BLaER1 (cell line): ENCODE measurements around the gene ASCC1.
"Not testable (repeated sequence)": the region's sequence is repeated elsewhere in the genome, so short reads cannot be mapped to it uniquely, and the experiment has no call there.

Experiments
- H3K27ac ChIP-seq: shearing (Covaris generic); formaldehyde crosslinking; 2 replicates; pipeline ENCODE4 v1.8.1; 2022
- H3K27me3 ChIP-seq: shearing (Covaris generic); formaldehyde crosslinking; 2 replicates; pipeline ENCODE4 v1.8.1; 2022
- H3K36me3 ChIP-seq: shearing (Covaris generic); formaldehyde crosslinking; 2 replicates; pipeline ENCODE4 v1.8.1; 2022
- H3K4me1 ChIP-seq: shearing (Covaris generic); formaldehyde crosslinking; 2 replicates; pipeline ENCODE4 v1.8.1; 2022
- H3K4me2 ChIP-seq: shearing (Covaris generic); formaldehyde crosslinking; 2 replicates; pipeline ENCODE4 v1.8.1; 2022
- H3K4me3 ChIP-seq: shearing (Covaris generic); formaldehyde crosslinking; 2 replicates; pipeline ENCODE4 v1.8.1; 2022
- H3K9ac ChIP-seq: shearing (Covaris generic); formaldehyde crosslinking; 2 replicates; pipeline ENCODE4 v1.8.1; 2022
- H3K9me3 ChIP-seq: shearing (Covaris generic); formaldehyde crosslinking; 2 replicates; pipeline ENCODE4 v1.8.1; 2022
- H4K20me1 ChIP-seq: shearing (Covaris generic); formaldehyde crosslinking; 2 replicates; pipeline ENCODE4 v1.8.1; 2022
- Cebpa-rat ChIP-seq: shearing (Covaris generic); IDR thresholded peaks from 2 replicates; pipeline ENCODE4 v1.8.1; 2022

Gene ASCC1

GRCh38 chr10:72221278-72221677 lies 5.2 kb upstream of the ASCC1 start:
- H3K4me3 ChIP-seq: no peak overlapping the region
- peaks cover 32% of the 10 kb centered on the region for H3K4me1 ChIP-seq
- H3K4me2 ChIP-seq: no peak overlapping the region
- no peak for TF ChIP-seq Cebpa-rat
- no peak overlapping the region for H3K9ac ChIP-seq
- H3K27ac ChIP-seq: no peak overlapping the region
- H3K36me3 ChIP-seq: peaks cover 50% of the 10 kb centered on the region
- H3K9me3 ChIP-seq: no peaks in the 10 kb centered on the region
- no peaks in the 10 kb centered on the region for H3K27me3 ChIP-seq
- peaks cover 57% of the 10 kb centered on the region for H4K20me1 ChIP-seq

GRCh38 chr10:72220637-72221036 lies 4.6 kb upstream of the ASCC1 start:
- H3K4me1 ChIP-seq: peaks cover 28% of the 10 kb centered on the region
- no peaks in the 10 kb centered on the region for H3K27me3 ChIP-seq
- no peak overlapping the region for H3K9ac ChIP-seq
- H4K20me1 ChIP-seq: peaks cover 56% of the 10 kb centered on the region
- H3K4me2 ChIP-seq: no peak overlapping the region
- TF ChIP-seq Cebpa-rat: no peak
- H3K9me3 ChIP-seq: no peaks in the 10 kb centered on the region
- no peak overlapping the region for H3K4me3 ChIP-seq
- no peak overlapping the region for H3K27ac ChIP-seq
- peaks cover 46% of the 10 kb centered on the region for H3K36me3 ChIP-seq

DNA sequence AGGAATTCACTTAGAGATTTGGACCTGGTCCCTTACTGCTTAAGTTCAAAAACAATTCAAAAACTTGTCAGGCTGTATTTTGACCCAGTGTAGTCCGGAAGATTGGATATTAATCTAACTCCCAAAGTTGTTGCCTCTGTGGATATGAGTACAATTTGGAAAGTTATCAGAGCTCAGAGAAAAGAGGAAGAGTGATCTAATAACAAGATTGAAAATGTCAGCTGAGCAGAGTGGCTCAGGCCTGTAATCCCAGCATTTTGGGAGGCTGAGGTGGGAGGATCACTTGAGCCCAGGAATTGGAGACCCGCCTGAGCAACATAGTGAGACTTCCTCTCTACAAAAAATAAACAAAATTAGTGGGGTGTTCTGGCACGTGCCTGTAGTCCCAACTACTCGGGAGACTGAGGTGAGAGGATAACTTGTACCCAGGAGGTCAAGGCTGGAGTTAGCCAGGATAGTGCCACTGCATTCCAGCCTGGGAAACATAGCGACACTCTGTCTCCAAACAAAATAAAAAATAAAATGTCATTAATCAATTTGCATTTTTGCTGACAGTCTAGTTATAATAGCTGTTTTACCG lies 3.2 kb upstream of the ASCC1 start:
- no peaks in the 10 kb centered on the region for H3K27me3 ChIP-seq
- H3K4me3 ChIP-seq: no peak overlapping the region
- H3K27ac ChIP-seq: 0 out of 2 replicates have a peak overlapping the region, but pooled peaks have one; percentile 20
- H3K4me2 ChIP-seq: 0 out of 2 replicates have a peak overlapping the region, but pooled peaks have one; percentile 96
- TF ChIP-seq Cebpa-rat: no peak
- H3K9ac ChIP-seq: 0 out of 2 replicates have a peak overlapping the region, but pooled peaks have one; percentile 17
- no peaks in the 10 kb centered on the region for H3K9me3 ChIP-seq
- peaks cover 33% of the 10 kb centered on the region for H3K36me3 ChIP-seq
- peaks cover 40% of the 10 kb centered on the region for H3K4me1 ChIP-seq
- peaks cover 50% of the 10 kb centered on the region for H4K20me1 ChIP-seq

DNA sequence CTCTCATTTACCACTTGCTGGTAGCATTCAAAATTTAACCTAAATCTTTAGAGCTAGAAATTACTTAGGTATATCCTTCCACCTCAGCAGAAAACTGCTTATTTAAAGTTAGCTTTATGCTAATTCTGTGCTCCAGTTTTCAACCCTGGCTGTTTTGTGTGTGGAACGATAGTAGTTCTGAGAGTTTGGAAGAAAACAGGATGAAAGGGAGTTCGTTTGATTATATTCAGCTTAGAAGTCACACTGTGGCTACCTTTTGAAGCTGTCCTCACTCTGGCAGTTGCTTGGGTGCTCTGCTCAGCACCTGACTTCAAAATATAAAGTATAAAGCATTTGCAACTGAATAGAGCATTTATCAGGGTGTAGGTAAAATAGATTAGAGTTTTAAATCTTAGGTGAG lies 2.6 kb upstream of the ASCC1 start:
- H3K27ac ChIP-seq: 0 out of 2 replicates have a peak overlapping the region, but pooled peaks have one; percentile 20
- TF ChIP-seq Cebpa-rat: no peak
- H3K4me3 ChIP-seq: no peak overlapping the region
- H4K20me1 ChIP-seq: peaks cover 44% of the 10 kb centered on the region
- H3K9ac ChIP-seq: peak overlapping the region; percentile 51; the same call in 1 of the 2 replicates
- H3K4me2 ChIP-seq: peak overlapping the region; percentile 96
- no peaks in the 10 kb centered on the region for H3K9me3 ChIP-seq
- H3K4me1 ChIP-seq: peaks cover 42% of the 10 kb centered on the region
- no peaks in the 10 kb centered on the region for H3K27me3 ChIP-seq
- H3K36me3 ChIP-seq: peaks cover 27% of the 10 kb centered on the region

GRCh38 chr10:72218325-72218724 lies 2.2 kb upstream of the ASCC1 start:
- H3K4me2 ChIP-seq: peak overlapping the region; percentile 96
- H3K9ac ChIP-seq: no peak overlapping the region
- H3K27ac ChIP-seq: 0 out of 2 replicates have a peak overlapping the region, but pooled peaks have one; percentile 20
- peaks cover 40% of the 10 kb centered on the region for H4K20me1 ChIP-seq
- peaks cover 42% of the 10 kb centered on the region for H3K4me1 ChIP-seq
- peaks cover 23% of the 10 kb centered on the region for H3K36me3 ChIP-seq
- no peak for TF ChIP-seq Cebpa-rat
- no peaks in the 10 kb centered on the region for H3K27me3 ChIP-seq
- H3K9me3 ChIP-seq: no peaks in the 10 kb centered on the region
- H3K4me3 ChIP-seq: no peak overlapping the region

- not testable (repeated sequence) for H3K9ac ChIP-seq, H4K20me1 ChIP-seq, H3K9me3 ChIP-seq, H3K4me3 ChIP-seq, H3K4me2 ChIP-seq, H3K27me3 ChIP-seq, H3K27ac ChIP-seq
- Histone ChIP-seq H3K36me3 (peaks cover 58% of the 10 kb centered on the region), H3K4me1 (peaks cover 18% of the 10 kb centered on the region)
Observed at GRCh38 chr10:72211832-72212231, 4.2 kb downstream of the ASCC1 start.

GRCh38 chr10:72211381-72211780 lies 4.7 kb downstream of the ASCC1 start:
- not testable (repeated sequence) for H3K9ac ChIP-seq, H4K20me1 ChIP-seq, H3K4me3 ChIP-seq, H3K27me3 ChIP-seq, H3K27ac ChIP-seq, H3K9me3 ChIP-seq, H3K4me2 ChIP-seq
- Histone ChIP-seq H3K4me1 (peaks cover 14% of the 10 kb centered on the region), H3K36me3 (peaks cover 63% of the 10 kb centered on the region)

DNA sequence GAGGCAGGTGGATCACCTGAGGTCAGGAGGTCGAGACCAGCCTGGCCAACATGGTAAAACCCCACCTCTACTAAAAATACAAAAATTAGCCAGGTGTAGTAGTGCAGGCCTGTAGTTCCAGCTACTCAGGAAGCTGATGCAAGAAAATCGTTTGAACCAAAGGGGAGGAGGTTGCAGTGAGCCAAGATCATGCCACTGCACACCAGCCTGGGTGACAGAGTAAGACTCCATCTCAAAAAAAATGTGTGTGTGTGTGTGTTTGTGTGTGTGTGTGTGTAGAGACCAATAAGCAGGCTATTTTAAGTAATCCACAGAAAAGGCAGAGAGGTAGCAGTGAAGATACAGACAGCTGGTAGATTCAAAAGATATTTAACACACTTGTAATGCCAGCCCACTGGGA lies 7.5 kb downstream of the ASCC1 start:
- H3K36me3 ChIP-seq: peaks cover 83% of the 10 kb centered on the region
- H3K4me3 ChIP-seq, H3K27me3 ChIP-seq, H3K27ac ChIP-seq, H3K4me2 ChIP-seq, H3K9me3 ChIP-seq, H3K9ac ChIP-seq, H4K20me1 ChIP-seq: not testable (repeated sequence)
- H3K4me1 ChIP-seq: peaks cover 20% of the 10 kb centered on the region

DNA sequence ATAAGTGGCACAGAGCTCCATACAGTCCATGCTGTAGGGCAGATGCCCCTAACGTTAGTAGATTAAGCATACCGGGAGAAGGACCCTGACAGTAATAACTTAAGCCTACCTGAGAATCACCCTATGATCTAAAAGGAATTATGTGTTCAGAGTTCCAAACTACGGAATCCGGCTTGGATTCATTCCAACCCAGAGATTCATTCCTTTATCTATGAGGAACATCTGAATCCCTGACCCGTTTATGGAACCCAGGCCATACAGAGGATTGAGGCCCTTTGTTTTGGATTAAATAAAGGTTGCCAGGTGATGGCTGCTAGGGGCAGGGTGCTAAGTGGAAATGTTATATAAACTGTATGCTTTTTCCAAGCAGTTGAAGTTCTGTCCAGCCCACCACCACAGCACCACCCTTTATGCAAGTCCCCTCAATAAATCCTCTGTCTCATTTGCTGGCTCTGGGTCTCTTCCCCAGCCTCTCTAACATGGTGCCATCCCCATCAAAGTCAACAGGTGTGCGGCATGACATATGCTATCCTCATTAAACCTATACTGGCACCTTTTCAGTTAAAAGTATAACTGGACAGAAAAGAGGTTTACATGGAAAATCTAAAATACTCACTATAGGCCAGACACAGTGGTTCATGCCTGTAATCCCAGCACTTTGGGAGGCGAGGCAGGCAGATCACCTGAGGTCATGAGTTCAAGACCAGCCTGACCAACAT lies 9.4 kb downstream of the ASCC1 start:
- Histone ChIP-seq H3K9ac (no peak overlapping the region), H3K4me3 (no peak overlapping the region), H3K4me1 (peaks cover 20% of the 10 kb centered on the region), H3K4me2 (no peak overlapping the region), H3K9me3 (no peaks in the 10 kb centered on the region), H4K20me1 (peaks cover 7% of the 10 kb centered on the region; the same call in 1 of the 2 replicates), H3K27me3 (no peaks in the 10 kb centered on the region), H3K27ac (no peak overlapping the region), H3K36me3 (peaks cover 90% of the 10 kb centered on the region)
- TF ChIP-seq Cebpa-rat: no peak

DNA sequence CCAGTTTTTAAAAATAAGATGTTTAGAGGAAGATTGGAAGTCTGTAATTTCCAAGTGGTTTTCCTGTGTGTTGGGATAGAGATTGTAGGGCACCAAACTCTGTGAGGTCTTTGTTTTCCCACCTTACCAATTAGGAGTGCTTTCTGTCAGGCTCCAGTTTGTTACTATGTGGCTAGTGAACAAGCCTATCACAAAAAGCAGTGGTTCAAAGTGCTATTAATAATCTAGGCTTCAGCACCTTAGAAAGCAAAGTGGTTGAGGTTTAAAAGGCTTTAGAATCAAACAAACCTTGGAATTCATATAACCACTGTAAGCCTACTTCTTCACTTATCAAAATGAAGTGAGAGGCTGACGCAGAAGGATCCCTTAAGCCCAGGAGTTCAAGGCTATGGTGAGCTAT lies 11.4 kb downstream of the ASCC1 start:
- H3K36me3 ChIP-seq: peaks cover 89% of the 10 kb centered on the region

More for the DNA sequence above, 11.4 kb downstream of the ASCC1 start:
- Histone ChIP-seq H3K9ac (no peak overlapping the region), H4K20me1 (peaks cover 7% of the 10 kb centered on the region; the same call in 1 of the 2 replicates), H3K27me3 (no peaks in the 10 kb centered on the region), H3K4me2 (peak overlapping the region; percentile 65), H3K27ac (no peak overlapping the region), H3K4me3 (no peak overlapping the region), H3K9me3 (no peaks in the 10 kb centered on the region), H3K4me1 (peaks cover 20% of the 10 kb centered on the region)
- no peak for TF ChIP-seq Cebpa-rat
